Effector memory CD8-positive, alpha-beta T cell (primary cell): Measurements from ENCODE around the gene TNIP2.
"Not testable (repeated sequence)": the region's sequence is repeated elsewhere in the genome, so short reads cannot be mapped to it uniquely, and the experiment has no call there.

Experiments used
- ATAC-seq: fragments of 150-1000 bp; cut with Tn5 transposase; replicated peaks from 2 replicates; pipeline ENCODE4 v1.10.0; 2021; ENCODE audit warnings: mild to moderate bottlenecking, moderate library complexity
- DNase-seq, 3 experiments: peaks; one replicate each; pipeline ENCODE4 v3.0.0; 2021
- H3K27ac Mint-ChIP-seq, 2 donors: one replicate each; pipeline ENCODE4 v1.8.0; 2022; ENCODE audit warnings: mild to moderate bottlenecking in 2 of 2, mixed read lengths in 2 of 2, moderate library complexity in 2 of 2
- H3K27me3 Mint-ChIP-seq, 2 donors: one replicate each; pipeline ENCODE4 v1.8.0; 2022; ENCODE audit warnings: mixed read lengths in 2 of 2
- H3K36me3 Mint-ChIP-seq: one replicate; pipeline ENCODE4 v1.8.0; 2022; ENCODE audit warnings: mild to moderate bottlenecking, moderate library complexity, mixed read lengths; ENCODE audit not compliant: insufficient read depth
- H3K4me1 Mint-ChIP-seq, 2 donors: one replicate each; pipeline ENCODE4 v1.8.0; 2022; ENCODE audit warnings: low read depth in 2 of 2, mixed read lengths in 2 of 2
- H3K4me3 Mint-ChIP-seq, 2 donors: one replicate each; pipeline ENCODE4 v1.8.0; 2022; ENCODE audit warnings: mild to moderate bottlenecking in 2 of 2, mixed read lengths in 2 of 2, moderate library complexity in 2 of 2
- H3K9me3 Mint-ChIP-seq, 2 donors: one replicate each; pipeline ENCODE4 v1.8.0; 2022; ENCODE audit warnings: mixed read lengths in 2 of 2

TNIP2 gene

DNA sequence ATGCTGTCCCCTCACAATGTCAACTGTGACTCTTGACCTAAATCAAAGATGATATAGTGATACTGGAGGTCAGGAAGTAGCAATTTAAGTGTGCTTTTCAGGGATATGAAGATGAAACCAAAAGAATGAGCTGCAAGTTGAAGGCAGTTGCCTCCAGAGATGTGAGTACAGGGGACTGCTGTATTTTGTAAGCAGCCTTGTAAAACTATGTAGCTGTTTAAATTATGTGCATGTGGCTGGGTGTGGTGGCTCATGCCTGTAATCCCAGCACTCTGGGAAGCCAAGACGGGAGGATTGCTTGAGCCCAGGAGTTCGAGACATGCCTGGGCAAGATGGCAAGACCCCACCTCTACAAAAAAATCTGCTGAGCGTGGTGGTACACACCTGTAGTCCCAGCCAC lies 15.1 kb upstream of the TNIP2 start:
- ATAC-seq (no peak), DNase-seq (no peak)
- Mint-ChIP-seq H3K4me3 (no peak overlapping the region), H3K27ac (peak overlapping the region in 1 of 2 donors; percentile 39), H3K36me3 (peaks cover 10% of the 10 kb centered on the region), H3K27me3 (no peaks in the 10 kb centered on the region), H3K9me3 (no peaks in the 10 kb centered on the region), H3K4me1 (peaks cover 8 to 10% of the 10 kb centered on the region in 2 donors)

DNA sequence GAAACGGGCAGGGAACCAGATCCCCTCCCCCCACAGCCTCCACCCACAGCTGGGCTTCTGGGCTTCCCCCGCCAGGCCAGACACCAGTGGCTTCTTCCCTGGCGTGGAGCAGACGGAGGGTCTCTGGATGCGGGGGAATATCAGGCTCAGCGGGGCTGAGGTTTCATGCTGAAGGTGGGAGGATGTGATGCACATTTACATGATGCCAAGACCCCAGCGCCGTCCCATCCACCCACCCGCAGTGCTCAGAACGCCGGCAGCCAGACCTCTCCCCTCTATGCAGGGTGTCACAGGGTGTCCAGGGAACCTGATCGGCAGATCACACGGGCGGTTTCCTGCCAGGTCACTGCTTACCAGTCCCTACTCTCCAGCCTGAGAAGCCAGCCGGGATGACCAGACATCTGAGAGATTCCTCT lies 12.8 kb upstream of the TNIP2 start:
- peaks cover 7% of the 10 kb centered on the region for H3K36me3 Mint-ChIP-seq
- no peaks in the 10 kb centered on the region for H3K9me3 Mint-ChIP-seq
- DNase-seq, result no peak
- no peak overlapping the region for H3K4me3 Mint-ChIP-seq
- H3K27ac Mint-ChIP-seq, result no peak overlapping the region
- no peaks in the 10 kb centered on the region for H3K27me3 Mint-ChIP-seq
- no peak for ATAC-seq
- peaks cover 8 to 11% of the 10 kb centered on the region in 2 donors for H3K4me1 Mint-ChIP-seq

GRCh38 chr4:2768124-2768523 lies 12.0 kb upstream of the TNIP2 start:
- peaks cover 8 to 11% of the 10 kb centered on the region in 2 donors for H3K4me1 Mint-ChIP-seq
- no peak overlapping the region for H3K4me3 Mint-ChIP-seq
- no peak for DNase-seq
- H3K36me3 Mint-ChIP-seq, result peaks cover 7% of the 10 kb centered on the region
- no peak overlapping the region for H3K27ac Mint-ChIP-seq
- H3K9me3 Mint-ChIP-seq, result no peaks in the 10 kb centered on the region
- ATAC-seq, result no peak
- H3K27me3 Mint-ChIP-seq, result no peaks in the 10 kb centered on the region

- no peak overlapping the region for H3K27ac Mint-ChIP-seq
- H3K36me3 Mint-ChIP-seq, result peaks cover 7% of the 10 kb centered on the region
- H3K4me3 Mint-ChIP-seq, result no peak overlapping the region
- H3K9me3 Mint-ChIP-seq, result no peaks in the 10 kb centered on the region
- no peaks in the 10 kb centered on the region for H3K27me3 Mint-ChIP-seq
- ATAC-seq, result no peak
- H3K4me1 Mint-ChIP-seq, result peaks cover 8 to 11% of the 10 kb centered on the region in 2 donors
- DNase-seq, result no peak
These were observed 11.6 kb upstream of the TNIP2 start for GRCh38 chr4:2767705-2768074.

GRCh38 chr4:2767046-2767704 lies 11.0 kb upstream of the TNIP2 start:
- ATAC-seq (no peak), DNase-seq (no peak)
- Mint-ChIP-seq H3K27me3 (no peaks in the 10 kb centered on the region), H3K27ac (no peak overlapping the region), H3K4me3 (no peak overlapping the region), H3K36me3 (peaks cover 7% of the 10 kb centered on the region), H3K9me3 (no peaks in the 10 kb centered on the region), H3K4me1 (peaks cover 8 to 11% of the 10 kb centered on the region in 2 donors)

GRCh38 chr4:2765832-2766526 lies 9.8 kb upstream of the TNIP2 start:
- Mint-ChIP-seq H3K4me3 (no peak overlapping the region), H3K4me1 (peaks cover 4 to 10% of the 10 kb centered on the region in 2 donors), H3K27ac (no peak overlapping the region)

GRCh38 chr4:2763511-2763967 lies 7.4 kb upstream of the TNIP2 start:
- Mint-ChIP-seq H3K4me1 (peaks cover 0 to 7% of the 10 kb centered on the region in 2 donors), H3K36me3 (peaks cover 4% of the 10 kb centered on the region), H3K27me3 (no peaks in the 10 kb centered on the region), H3K4me3 (peak overlapping the region; percentile 52 to 67), H3K9me3 (no peaks in the 10 kb centered on the region), H3K27ac (no peak overlapping the region)
- no peak for ATAC-seq
- no peak for DNase-seq

More at GRCh38 chr4:2765832-2766526, 9.8 kb upstream of the TNIP2 start:
- ATAC-seq (no peak), DNase-seq (no peak)
- Mint-ChIP-seq H3K9me3 (no peaks in the 10 kb centered on the region), H3K36me3 (peaks cover 4% of the 10 kb centered on the region), H3K27me3 (no peaks in the 10 kb centered on the region)

DNA sequence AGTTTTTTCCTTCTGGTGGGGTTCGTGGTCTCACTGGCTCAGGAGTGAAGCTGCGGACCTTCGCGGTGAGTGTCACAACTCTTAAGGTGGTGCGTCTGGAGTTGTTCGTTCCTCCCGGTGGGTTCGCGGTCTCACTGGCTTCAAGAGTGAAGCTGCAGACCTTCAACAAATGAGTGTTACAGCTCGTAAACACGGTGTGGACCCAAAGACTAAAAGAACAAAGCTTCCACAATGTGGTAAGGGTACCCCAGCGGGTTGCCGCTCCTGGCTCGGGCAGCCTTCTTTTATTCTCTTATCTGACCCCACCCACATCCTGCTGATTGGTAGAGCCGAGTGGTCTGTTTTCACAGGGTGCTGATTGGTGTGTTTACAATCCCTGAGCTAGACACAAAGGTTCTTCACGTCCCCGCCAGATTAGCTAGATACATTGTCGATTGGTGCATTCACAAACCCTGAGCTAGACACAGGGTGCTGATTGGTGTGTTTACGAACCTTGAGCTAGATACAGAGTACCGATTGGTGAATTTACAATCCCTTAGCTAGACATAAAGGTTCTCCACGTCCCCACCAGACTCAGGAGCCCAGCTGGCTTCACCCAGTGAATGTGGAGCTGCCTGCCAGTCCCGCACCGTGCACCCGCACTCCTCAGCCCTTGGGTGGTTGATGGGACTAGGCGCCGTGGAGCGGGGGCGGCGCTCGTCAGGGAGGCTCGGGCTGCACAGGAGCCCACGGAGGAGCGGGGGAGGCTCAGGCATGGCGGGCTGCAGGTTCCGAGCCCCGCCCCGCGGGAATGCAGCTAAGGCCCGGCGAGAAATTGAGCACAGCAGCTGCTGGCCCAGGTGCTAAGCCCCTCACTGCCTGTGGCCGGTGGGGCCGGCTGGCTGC lies 6.6 kb upstream of the TNIP2 start:
- not testable (repeated sequence) for H3K36me3 Mint-ChIP-seq, ATAC-seq, DNase-seq, H3K4me1 Mint-ChIP-seq, H3K9me3 Mint-ChIP-seq, H3K27me3 Mint-ChIP-seq, H3K27ac Mint-ChIP-seq
- H3K4me3 Mint-ChIP-seq, result peak overlapping the region in 1 of 2 donors; percentile 8

- Mint-ChIP-seq H3K27me3 (no peaks in the 10 kb centered on the region), H3K4me1 (peaks cover 0 to 10% of the 10 kb centered on the region in 2 donors), H3K4me3 (no peak overlapping the region), H3K27ac (peak overlapping the region in 1 of 2 donors; percentile 41), H3K36me3 (peaks cover 4% of the 10 kb centered on the region), H3K9me3 (no peaks in the 10 kb centered on the region)
- no peak for DNase-seq
- no peak for ATAC-seq
These were observed 5.9 kb upstream of the TNIP2 start for GRCh38 chr4:2762048-2762447.

DNA sequence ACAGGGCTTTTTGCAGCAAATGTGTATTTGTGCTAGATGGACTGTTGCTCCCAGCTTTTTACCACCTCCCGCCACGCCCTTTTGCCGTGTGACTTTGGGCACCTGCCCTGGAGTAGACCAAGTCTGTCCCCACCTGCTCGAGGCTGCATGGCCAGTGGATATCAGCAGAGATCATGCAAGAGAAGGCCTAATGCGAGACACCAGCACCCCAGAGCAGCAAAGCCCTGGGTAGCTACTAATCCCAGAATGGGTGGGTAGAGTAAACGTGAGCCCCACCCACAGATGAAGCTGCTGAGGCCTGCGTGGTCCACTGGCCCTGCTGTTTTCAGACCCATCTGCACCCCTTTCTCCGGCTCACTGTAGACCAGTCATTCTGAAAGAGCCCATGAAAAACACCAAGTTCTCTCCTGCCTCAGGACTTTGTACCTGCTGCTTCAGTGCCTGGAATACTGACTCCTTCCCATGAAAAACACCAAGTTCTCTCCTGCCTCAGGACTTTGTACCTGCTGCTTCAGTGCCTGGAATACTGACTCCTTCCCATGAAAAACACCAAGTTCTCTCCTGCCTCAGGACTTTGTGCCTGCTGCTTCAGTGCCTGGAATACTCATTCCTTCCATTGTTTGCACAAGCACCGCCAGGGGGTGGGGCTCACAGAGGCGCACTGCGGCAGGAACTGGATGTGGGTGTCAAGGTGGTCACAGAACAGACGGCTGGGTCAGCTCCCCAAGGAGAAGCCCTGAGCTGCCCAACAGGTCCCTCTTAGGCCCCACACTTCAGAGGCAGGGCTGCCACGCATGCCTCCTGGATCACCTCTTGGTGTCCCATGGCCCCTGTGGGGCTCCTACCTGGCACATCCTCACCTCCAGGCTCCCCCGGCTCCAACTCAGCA lies 5.1 kb upstream of the TNIP2 start:
- Mint-ChIP-seq H3K4me1 (peaks cover 0 to 11% of the 10 kb centered on the region in 2 donors), H3K27ac (peak overlapping the region; percentile 41 to 44), H3K27me3 (no peaks in the 10 kb centered on the region), H3K4me3 (no peak overlapping the region), H3K9me3 (no peaks in the 10 kb centered on the region), H3K36me3 (no peaks in the 10 kb centered on the region)
- DNase-seq, result no peak
- ATAC-seq, result no peak

- no peak for DNase-seq
- Mint-ChIP-seq H3K9me3 (no peaks in the 10 kb centered on the region), H3K27me3 (no peaks in the 10 kb centered on the region), H3K4me3 (peak overlapping the region; percentile 80 to 83), H3K27ac (peak overlapping the region; percentile 25 to 91), H3K4me1 (peaks cover 18 to 24% of the 10 kb centered on the region in 2 donors), H3K36me3 (peaks cover 6% of the 10 kb centered on the region)
- ATAC-seq, result no peak
These were observed 1.3 kb upstream of the TNIP2 start for GRCh38 chr4:2757426-2757825.

DNA sequence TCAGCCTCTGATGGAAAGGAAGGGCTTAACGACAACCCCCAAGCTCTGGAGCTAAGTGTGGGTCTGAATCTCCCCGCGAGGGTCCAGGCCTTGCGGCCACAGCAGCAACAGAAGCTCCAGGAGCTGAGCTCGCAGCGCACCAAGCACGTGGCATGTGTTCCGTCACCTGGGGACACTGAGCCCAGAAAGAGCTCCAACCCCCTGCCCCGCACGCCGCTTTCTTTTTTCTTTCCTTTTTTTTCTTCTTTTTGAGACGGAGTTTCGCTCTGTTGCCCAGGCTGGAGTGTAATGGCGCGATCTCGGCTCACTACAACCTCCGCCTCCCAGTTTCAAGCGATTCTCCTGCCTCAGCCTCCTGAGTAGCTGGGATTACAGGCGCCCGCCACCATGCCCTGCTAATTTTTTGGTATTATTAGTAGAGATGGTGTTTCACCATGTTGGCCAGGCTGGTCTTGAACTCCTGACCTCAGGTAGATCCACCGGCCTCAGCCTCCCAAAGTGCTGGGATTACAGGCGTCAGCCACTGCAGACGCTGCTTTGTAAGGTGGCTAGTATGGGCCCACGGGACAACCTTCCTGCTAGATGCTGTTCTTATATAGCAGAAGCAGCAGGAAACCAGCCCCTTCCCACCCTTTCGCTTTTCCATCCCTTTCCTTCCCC lies 685 bp upstream of the TNIP2 start:
- Mint-ChIP-seq H3K27me3 (no peaks in the 10 kb centered on the region), H3K4me1 (peaks cover 24% of the 10 kb centered on the region in 2 donors), H3K4me3 (peak overlapping the region; percentile 80 to 83), H3K36me3 (peaks cover 9% of the 10 kb centered on the region), H3K27ac (peak overlapping the region; percentile 25 to 91), H3K9me3 (no peaks in the 10 kb centered on the region)
- DNase-seq (no peak), ATAC-seq (no peak)
